ENCODE measurements around the gene CTNNAL1.
"Not testable (repeated sequence)": the region's sequence is repeated elsewhere in the genome, so short reads cannot be mapped to it uniquely, and the experiment has no call there.

CTNNAL1 gene

DNA sequence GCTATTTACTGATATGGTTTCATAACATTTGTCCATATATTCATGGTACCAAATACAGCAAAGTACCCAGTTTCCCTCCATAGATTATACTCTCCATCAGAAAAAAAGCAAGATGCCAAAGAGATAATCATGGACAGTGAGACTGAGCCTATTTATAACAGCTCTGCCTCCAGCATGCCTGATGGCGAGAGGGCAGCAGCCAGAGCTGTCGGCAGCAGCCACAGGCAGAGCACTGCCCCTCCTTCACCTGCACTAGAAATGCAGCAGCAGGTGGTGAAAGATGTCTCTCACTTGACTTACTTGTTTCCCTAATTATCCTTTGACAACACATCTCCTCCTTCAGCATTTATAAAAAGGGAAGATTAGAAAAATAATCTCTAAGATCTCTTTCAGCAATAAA lies 32.4 kb downstream of the CTNNAL1 start:
- no peak for DNase-seq

DNA sequence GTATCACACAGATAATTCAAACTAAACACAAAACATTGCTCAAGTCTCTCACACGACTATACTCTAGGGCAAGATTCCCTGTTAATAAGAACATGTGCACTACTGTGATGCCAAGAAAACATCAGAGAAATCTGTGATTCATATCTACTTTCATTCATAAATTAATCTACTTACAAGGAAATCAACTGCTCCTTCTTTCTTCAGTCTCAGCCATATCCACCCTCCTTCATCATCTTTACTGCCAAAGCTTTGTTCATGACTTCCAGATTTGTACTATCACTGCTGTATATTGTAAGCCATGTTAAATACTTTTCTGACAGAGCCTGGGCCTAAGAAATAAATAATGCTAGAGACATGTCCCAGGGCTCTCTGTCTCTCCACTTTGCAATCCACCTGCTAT lies 35.1 kb downstream of the CTNNAL1 start:
- no peak for DNase-seq

DNA sequence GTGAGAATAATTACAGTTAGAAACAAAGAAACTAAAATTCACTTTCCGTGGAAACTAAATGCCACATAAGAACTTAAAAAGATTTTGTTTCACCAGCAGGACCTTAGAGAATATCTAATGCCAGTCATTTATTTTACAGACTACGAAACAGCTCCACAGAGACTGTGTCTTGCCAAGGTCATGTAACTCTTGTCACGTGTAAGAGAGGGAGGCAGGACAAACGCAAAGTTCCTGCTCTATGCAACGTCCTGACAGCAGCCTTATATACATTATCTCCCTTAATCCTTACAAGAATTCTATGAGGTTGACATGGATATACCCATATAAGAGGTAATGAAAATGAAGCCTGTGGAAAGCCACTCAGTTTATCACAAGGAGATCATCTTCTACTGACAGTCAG lies 39.4 kb downstream of the CTNNAL1 start:
- no peak for DNase-seq

GRCh38 chr9:108972626-108973209 lies 40.6 kb downstream of the CTNNAL1 start:
- DNase-seq: no peak

- DNase-seq: no peak
These were observed 41.1 kb downstream of the CTNNAL1 start for GRCh38 chr9:108972186-108972585.

GRCh38 chr9:108971392-108971791 lies 41.9 kb downstream of the CTNNAL1 start:
- not testable (repeated sequence) for DNase-seq

- no peak for DNase-seq
These were observed 45.4 kb downstream of the CTNNAL1 start for GRCh38 chr9:108967916-108968315.

- DNase-seq: no peak
These were observed 49.7 kb downstream of the CTNNAL1 start for GRCh38 chr9:108963459-108964143.

- no peak for DNase-seq
These were observed 52.1 kb downstream of the CTNNAL1 start for GRCh38 chr9:108961151-108961550.

DNA sequence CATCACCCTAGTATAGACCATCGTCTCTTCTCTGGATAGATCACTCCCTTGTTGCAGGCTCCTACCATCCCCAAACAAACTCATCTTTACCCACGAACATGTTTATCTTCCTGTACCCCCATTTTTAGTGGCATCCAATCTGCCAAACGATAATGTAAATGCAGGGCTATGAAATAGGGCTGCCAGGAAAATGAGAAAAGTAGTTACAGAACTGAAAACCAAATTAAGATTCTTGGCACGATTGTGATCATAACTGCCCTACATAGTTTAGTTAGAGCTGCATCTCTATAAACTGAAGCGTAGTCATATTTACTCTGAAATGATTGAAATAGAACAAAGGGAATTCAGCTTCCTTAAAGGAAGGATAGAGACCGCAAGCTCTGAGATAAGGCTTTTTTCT lies 53.0 kb downstream of the CTNNAL1 start:
- no peak for DNase-seq

DNA sequence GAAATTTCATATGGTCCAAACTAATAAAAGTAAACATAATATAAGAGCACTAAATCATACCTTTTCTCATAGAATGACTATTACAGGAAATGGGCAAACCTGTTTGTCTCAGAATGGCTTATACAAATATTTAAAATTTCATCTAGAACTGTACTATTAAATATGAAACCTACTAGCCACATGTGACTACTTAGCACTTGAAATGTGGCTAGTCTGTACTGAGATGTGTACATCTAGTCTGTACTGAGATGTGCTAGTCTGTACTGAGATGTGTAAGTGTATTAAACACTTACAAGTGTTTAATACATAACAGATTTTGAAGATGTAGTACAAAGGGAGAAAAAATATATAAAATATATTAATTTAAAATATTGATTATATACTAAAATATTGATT lies 56.7 kb downstream of the CTNNAL1 start:
- DNase-seq: no peak

DNA sequence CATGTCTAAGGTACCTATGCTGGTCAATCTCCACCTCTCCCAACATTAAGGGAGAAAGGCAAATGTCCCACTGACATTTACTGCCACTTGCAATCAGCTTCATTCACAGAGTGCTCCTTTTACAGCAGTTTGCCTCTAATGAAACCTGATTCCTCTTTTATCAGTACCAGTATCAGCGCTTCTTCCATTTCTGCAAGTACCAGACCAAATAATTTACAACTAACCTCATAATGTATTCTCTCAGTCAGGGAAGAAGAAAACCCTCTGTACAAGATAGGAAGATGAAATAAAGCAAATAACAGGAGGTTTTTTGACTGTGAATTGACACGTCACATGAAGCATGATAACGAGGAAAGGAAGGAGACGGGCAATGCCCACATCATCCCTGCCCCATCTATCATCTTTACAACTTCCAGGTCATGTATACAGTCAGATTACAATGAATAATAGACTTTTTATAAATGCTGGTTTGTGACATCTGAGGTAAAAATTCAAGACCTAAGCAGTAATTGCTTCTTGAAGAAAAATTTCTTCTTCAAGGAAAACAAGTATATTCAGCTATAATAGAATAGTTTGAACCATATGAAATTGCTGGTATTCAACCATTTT lies 57.2 kb downstream of the CTNNAL1 start:
- DNase-seq: no peak

GRCh38 chr9:108953983-108954574 lies 59.2 kb downstream of the CTNNAL1 start:
- DNase-seq: no peak

- no peak for DNase-seq
These were observed 61.7 kb downstream of the CTNNAL1 start for GRCh38 chr9:108951578-108951977.

DNA sequence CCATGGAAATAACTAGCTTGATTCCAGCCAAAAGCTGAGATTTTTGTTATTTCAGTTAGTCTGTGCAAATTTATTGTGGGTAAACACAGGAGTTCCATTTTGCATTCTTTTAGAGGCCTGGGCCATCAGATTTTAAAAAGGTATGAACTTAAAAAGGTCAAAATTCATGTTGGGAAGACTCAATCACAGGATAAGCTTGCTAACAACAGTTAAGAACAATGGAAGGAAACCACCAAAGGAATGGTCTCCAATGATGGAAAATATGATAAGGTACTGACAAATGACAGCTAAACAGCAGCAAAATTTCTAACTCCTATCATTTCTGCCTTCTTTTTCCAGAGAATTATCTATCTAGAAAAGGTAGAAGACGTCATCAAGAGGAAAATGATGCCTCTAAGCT lies 63.1 kb downstream of the CTNNAL1 start:
- DNase-seq: no peak

GRCh38 chr9:108939975-108940374 lies 73.3 kb downstream of the CTNNAL1 start:
- DNase-seq: no peak

GRCh38 chr9:108937561-108938305 lies 75.6 kb downstream of the CTNNAL1 start:
- no peak for DNase-seq

- peak; percentile 79 for DNase-seq
These were observed 78.9 kb downstream of the CTNNAL1 start, which contains the start of gene ABITRAM for GRCh38 chr9:108934323-108934893. Gene ABITRAM, plus strand, starts transcription at chr9:108934400. Its CDS starts 87 bp downstream, at chr9:108934487.

GRCh38 chr9:108933718-108934322 lies 79.5 kb downstream of the CTNNAL1 start, which contains the start of gene ELP1:
Gene ELP1, minus strand, starts transcription at chr9:108934124. Its CDS starts 2,978 bp downstream, at chr9:108931146.
- DNase-seq: peak; percentile 92

DNA sequence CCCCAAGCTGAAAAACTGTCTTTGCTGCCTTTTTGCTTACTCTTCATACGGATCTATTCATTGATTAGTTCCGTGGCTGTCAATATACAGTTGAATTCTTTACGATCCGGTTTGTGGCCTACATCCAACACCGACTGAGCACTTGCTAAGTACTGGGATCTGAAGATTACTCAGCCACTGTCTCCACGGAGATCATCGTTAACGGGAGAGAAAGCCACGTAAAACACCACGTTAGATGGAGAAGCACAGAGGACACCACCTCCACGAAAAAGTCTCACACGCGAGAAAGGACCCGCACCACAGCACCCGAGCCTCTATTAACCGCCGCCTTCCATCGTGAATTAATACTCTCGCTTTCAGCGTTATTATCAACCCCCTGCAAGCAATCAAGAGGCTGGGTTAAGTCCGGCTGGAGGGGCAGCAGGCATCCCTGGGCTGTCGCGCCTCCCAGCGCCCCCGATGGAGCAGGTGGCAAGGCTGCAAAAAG lies 80.0 kb downstream of the CTNNAL1 start:
- peak; percentile 11 for DNase-seq

DNA sequence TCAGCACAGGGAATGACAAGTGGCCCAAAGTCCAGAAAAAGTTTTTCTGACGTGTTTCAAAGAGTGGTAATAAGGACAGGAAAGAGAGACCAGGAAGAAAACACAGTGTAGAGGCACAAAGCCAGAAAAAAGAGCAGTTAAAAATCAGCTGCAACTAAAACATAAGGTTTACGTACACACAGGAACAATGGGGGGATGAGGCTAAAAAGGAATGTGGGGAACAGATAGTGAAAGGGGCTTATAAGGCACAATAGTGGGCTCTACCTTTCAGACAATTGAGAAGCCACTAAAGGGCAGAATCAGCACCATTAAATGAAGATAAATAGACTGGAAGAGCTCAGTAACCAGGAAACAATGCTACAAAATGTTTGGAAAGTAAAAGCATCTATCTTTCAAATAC lies 84.9 kb downstream of the CTNNAL1 start:
- no peak for DNase-seq

DNA sequence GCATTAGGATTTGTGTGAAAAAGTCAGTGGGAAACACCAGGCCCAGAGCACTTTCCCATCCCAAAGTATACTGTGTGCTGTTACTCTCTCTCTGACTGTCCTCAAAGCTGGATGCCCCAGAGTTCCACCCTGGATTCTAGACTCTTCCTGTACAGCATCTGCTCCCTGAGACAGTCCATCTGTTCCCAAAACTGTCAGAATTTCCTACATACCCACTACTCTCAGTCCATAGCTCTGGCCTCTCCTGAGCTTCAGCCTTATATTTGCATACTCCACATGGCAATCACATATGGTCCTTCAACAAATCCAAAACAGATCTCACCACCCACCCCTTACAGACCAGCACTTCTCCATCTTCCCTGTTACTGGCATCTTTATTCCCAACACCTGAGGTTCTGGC lies 88.8 kb downstream of the CTNNAL1 start:
- DNase-seq: no peak
